Thyroid gland (tissue), 4 donors: Measurements from ENCODE around the gene NYNRIN. TPM values are rescaled to one million over a fixed set of nuclear protein-coding genes. Genes with fewer than 3 reads are reported as not detected.

Experiments used
- DNase-seq, 2 donors: peaks; one replicate each; pipeline ENCODE4 v3.0.0-alpha.2; 2019
- H3K27ac ChIP-seq, 3 donors: fragments of 200-600 bp; sonication (generic); 1 replicate in 2 of 3; 2 replicates in 1 of 3; pipeline ENCODE4 v1.5.1; 2016 to 2019; ENCODE audit warnings: mild to moderate bottlenecking in 1 of 3, moderate library complexity in 1 of 3
- H3K27me3 ChIP-seq: fragments of 200-600 bp; sonication (generic); one replicate; pipeline ENCODE4 v1.5.1; 2019
- H3K36me3 ChIP-seq, 2 donors: fragments of 200-600 bp; sonication (generic); one replicate each; pipeline ENCODE4 v1.5.1; 2016 to 2019
- H3K4me1 ChIP-seq, 2 donors: fragments of 200-600 bp; sonication (generic); one replicate each; pipeline ENCODE4 v1.5.1; 2017 to 2019
- H3K4me3 ChIP-seq, 3 donors: fragments of 200-600 bp; sonication (generic); replicated peaks in 1 of 3; 1 replicate in 2 of 3; 2 replicates in 1 of 3; pipeline ENCODE4 v1.5.1; 2016; ENCODE audit warnings: mild to moderate bottlenecking in 1 of 3
- H3K9me3 ChIP-seq: fragments of 200-600 bp; sonication (generic); one replicate; pipeline ENCODE4 v1.5.1; 2017
- CTCF ChIP-seq, 6 experiments: fragments of 200-600 bp in 3 of 6; fragments of 450-650 bp in 3 of 6; sonication (generic) in 3 of 6; IDR thresholded peaks; one replicate each; pipeline ENCODE4 v1.5.1; 2016 to 2019; ENCODE audit warnings: antibody characterized with exemption in 6 of 6, mild to moderate bottlenecking in 2 of 6, inconsistent platforms in 1 of 6, moderate library complexity in 1 of 6
- POLR2A ChIP-seq, 2 donors: fragments of 450-650 bp; IDR thresholded peaks; one replicate each; pipeline ENCODE4 v1.6.1; 2017; ENCODE audit warnings: antibody characterized with exemption in 2 of 2, mild to moderate bottlenecking in 2 of 2, moderate library complexity in 1 of 2
- WGBS, 2 donors: methylation state at CpG; one replicate each; pipeline ENCODE4 v1.1.5; 2017; 5-methylcytosine and 5-hydroxymethylcytosine counted together
- intact Hi-C: fragments of 100-400 bp; cut with DNase I; formaldehyde crosslinking; loops from one replicate; pipeline ENCODE4 v1.15.1; 2023
- total RNA-seq, 4 donors: library from RNA; depleted of rRNA; stranded (reverse); fragments of >200 nt; gene quantifications; one replicate each; pipeline ENCODE4 v1.2.3, GENCODE V29; 2016

The NYNRIN gene
- total RNA-seq, 4 donors from 2014 or later: 11.7 to 19.9 (median 12.3) TPM

DNA sequence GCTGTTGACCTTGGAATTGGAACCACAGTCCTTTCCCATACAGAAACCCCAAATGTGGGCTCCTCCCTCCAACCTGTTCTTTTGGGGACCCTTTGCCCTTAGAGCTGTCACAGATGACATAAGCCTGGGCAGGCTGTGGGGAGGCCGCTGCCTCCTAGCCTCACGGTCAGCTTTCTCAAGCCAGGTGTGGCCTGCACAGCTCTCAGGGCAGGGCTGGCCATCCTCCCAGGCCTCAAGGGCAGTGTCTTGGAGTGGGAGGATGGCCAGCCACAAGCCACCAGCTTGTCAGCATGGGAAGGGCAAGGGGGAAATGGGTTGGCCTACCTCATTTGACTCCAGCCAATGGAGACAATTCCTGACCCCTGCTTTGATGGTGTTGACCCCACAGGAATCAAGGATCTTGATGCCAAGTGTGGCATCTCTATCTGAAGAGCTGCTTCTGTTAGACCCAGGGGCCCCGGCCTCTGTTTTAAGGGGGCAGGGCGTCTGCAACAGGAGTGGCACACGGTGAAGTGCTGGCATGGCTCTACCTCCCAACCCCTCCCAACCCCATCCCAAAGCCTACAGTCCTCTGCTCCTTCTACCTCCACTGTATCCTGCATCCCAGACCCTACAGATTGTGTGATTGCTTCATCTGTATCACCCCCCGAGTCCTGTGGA is 19.2 kb downstream of the NYNRIN start:
- WGBS, 2 donors: 64 to 67% methylated on average over 4 to 6 of the region's 6 CpGs
- TF ChIP-seq POLR2A (IDR thresholded peaks at IDR 0.05) (no peak), CTCF (IDR thresholded peaks at IDR 0.05) (no peak)
- intact Hi-C loops: no loop called here

DNA sequence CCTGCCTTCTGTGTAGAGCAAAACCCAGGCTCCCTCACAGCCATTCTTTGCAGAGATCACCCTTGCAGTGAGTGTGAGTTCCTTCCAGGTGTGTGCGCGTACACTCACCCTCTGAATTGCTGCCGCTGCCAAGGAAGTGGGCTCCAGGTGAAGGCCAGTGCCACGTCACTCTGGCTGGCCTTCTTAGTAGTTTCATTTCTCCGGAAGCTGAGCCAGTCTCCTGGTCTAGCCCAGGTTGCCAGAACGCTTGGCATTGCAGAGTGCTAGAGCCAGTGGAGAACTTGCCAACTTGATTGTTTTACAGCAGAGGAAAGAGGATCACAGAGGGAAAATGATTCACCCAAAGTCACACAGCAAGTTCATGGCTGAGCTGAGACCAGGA is 19.7 kb downstream of the NYNRIN start:
- intact Hi-C loops: no loop called here
- Histone ChIP-seq H3K4me1 (peaks cover 2 to 13% of the 10 kb centered on the region in 2 donors), H3K36me3 (peaks cover 0 to 3% of the 10 kb centered on the region in 2 donors), H3K27me3 (no peaks in the 10 kb centered on the region), H3K9me3 (no peaks in the 10 kb centered on the region), H3K4me3 (no peak overlapping the region), H3K27ac (no peak overlapping the region)
- TF ChIP-seq CTCF (IDR thresholded peaks at IDR 0.05) (no peak), POLR2A (IDR thresholded peaks at IDR 0.05) (no peak)
- DNase-seq: peak; percentile 62 to 67
- WGBS, 2 donors: 44 to 49% methylated on average over 6 of the region's 6 CpGs

More for the DNA sequence above, 19.2 kb downstream of the NYNRIN start:
- Histone ChIP-seq H3K4me3 (no peak overlapping the region), H3K9me3 (no peaks in the 10 kb centered on the region), H3K4me1 (peaks cover 2 to 13% of the 10 kb centered on the region in 2 donors), H3K27me3 (no peaks in the 10 kb centered on the region), H3K27ac (no peak overlapping the region), H3K36me3 (peaks cover 0 to 3% of the 10 kb centered on the region in 2 donors)
- no peak for DNase-seq

GRCh38 chr14:24422261-24422660 is 23.5 kb downstream of the NYNRIN start:
- WGBS, 2 donors: 76 to 78% methylated on average over 4 of the region's 4 CpGs
- Histone ChIP-seq H3K9me3 (no peaks in the 10 kb centered on the region), H3K27me3 (no peaks in the 10 kb centered on the region), H3K4me1 (peaks cover 7 to 13% of the 10 kb centered on the region in 2 donors), H3K4me3 (no peak overlapping the region), H3K36me3 (no peaks in the 10 kb centered on the region), H3K27ac (no peak overlapping the region)
- no peak for DNase-seq
- no peak for TF ChIP-seq CTCF (IDR thresholded peaks at IDR 0.05)
- no peak for TF ChIP-seq POLR2A (IDR thresholded peaks at IDR 0.05)
- intact Hi-C loops: no loop called here

DNA sequence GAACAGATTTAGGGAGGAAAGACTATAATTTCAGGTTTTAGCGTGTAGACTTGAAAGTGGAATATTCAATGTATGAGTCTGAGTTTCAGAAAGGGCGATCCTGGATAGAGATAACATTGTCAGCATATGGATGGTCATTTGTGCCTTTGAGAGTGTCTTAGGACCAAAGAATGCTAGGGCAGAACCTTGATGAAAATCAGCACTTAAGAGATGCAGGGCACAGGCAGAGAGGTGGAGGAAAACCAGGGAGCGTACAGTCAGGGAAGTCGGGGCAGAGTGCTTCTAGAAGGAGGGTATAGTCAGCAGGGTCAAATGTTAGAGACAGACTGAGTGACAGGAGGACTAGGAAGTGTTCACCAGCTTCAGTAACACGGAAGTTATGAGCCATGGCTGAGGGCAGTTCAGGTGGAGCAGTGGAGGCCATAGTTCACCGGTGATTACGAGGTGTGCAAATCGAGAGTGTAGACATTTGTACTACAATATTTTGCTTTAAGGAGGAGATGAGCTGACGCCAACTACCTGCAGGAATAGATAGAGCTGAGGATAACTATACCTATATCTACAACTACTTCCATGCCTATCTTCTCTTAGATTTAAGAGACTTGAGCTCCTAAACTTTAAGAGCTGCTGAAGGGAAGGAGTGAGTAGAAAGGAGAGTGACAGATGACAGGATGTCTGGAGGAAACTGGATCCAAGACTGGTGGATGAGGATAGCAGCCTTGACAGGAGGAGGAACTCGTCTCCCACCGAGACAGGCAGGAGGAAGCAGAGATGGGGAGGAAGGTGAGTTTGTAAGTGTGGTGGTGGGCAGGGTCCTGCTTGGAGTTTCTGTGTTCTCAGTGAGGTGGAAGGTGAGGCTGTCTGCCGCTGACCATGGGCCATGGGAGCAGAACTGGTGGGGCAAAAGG is 24.1 kb downstream of the NYNRIN start:
- Histone ChIP-seq H3K4me1 (peaks cover 7 to 13% of the 10 kb centered on the region in 2 donors), H3K9me3 (no peaks in the 10 kb centered on the region), H3K27ac (no peak overlapping the region), H3K36me3 (no peaks in the 10 kb centered on the region), H3K27me3 (no peaks in the 10 kb centered on the region), H3K4me3 (no peak overlapping the region)
- intact Hi-C loops: no loop called here
- 77 to 84% methylated on average over 12 of the region's 12 CpGs for WGBS, 2 donors
- TF ChIP-seq POLR2A (IDR thresholded peaks at IDR 0.05) (no peak), CTCF (IDR thresholded peaks at IDR 0.05) (no peak)
- DNase-seq: no peak

GRCh38 chr14:24425704-24426103 is 26.9 kb downstream of the NYNRIN start:
- Histone ChIP-seq H3K27ac (no peak overlapping the region), H3K27me3 (no peaks in the 10 kb centered on the region), H3K4me3 (no peak overlapping the region), H3K4me1 (peaks cover 10 to 13% of the 10 kb centered on the region in 2 donors), H3K9me3 (no peaks in the 10 kb centered on the region), H3K36me3 (no peaks in the 10 kb centered on the region)
- WGBS, 2 donors: 42 to 53% methylated on average over 3 of the region's 3 CpGs
- no peak for DNase-seq
- intact Hi-C loops: no loop called here
- TF ChIP-seq CTCF (IDR thresholded peaks at IDR 0.05) (no peak), POLR2A (IDR thresholded peaks at IDR 0.05) (no peak)
